Fibroblast of skin of back (primary cell): ENCODE results near the gene TSPAN5.
"Not testable (repeated sequence)": the region's sequence is repeated elsewhere in the genome, so short reads cannot be mapped to it uniquely, and the experiment has no call there.

ENCODE experiments used
- DNase-seq: peaks from one replicate; pipeline ENCODE4 v3.0.0-alpha.2; 2013

TSPAN5 gene

GRCh38 chr4:98484031-98484430, 174.4 kb downstream of the TSPAN5 start:
- no peak for DNase-seq

- peak; percentile 76 for DNase-seq
These were observed 175.3 kb downstream of the TSPAN5 start for GRCh38 chr4:98482847-98483806.

GRCh38 chr4:98482503-98482846, 175.9 kb downstream of the TSPAN5 start:
- no peak for DNase-seq

- DNase-seq, result no peak
These were observed 177.2 kb downstream of the TSPAN5 start for GRCh38 chr4:98481167-98481566.

GRCh38 chr4:98480535-98480934, 177.9 kb downstream of the TSPAN5 start:
- no peak for DNase-seq

- not testable (repeated sequence) for DNase-seq
These were observed 178.8 kb downstream of the TSPAN5 start for GRCh38 chr4:98479590-98479989.

- DNase-seq, result no peak
These were observed 181.5 kb downstream of the TSPAN5 start for GRCh38 chr4:98476891-98477290.

GRCh38 chr4:98474408-98474844, 184.0 kb downstream of the TSPAN5 start:
- DNase-seq, result peak; percentile 60

- no peak for DNase-seq
These were observed 185.4 kb downstream of the TSPAN5 start for GRCh38 chr4:98473046-98473445.

GRCh38 chr4:98470831-98471230, 187.6 kb downstream of the TSPAN5 start:
- peak; percentile 71 for DNase-seq

- no peak for DNase-seq
These were observed 188.0 kb downstream of the TSPAN5 start for GRCh38 chr4:98470366-98470765.

- DNase-seq, result no peak
These were observed 188.6 kb downstream of the TSPAN5 start for GRCh38 chr4:98469771-98470170.

- no peak for DNase-seq
These were observed 189.7 kb downstream of the TSPAN5 start for GRCh38 chr4:98468709-98469108.

GRCh38 chr4:98467627-98468072, 190.8 kb downstream of the TSPAN5 start:
- DNase-seq, result peak; percentile 83

GRCh38 chr4:98466868-98467599, 191.4 kb downstream of the TSPAN5 start:
- DNase-seq, result no peak

- no peak for DNase-seq
These were observed 195.9 kb downstream of the TSPAN5 start for GRCh38 chr4:98462487-98462886.

- not testable (repeated sequence) for DNase-seq
These were observed 197.1 kb downstream of the TSPAN5 start for GRCh38 chr4:98461121-98461865.

GRCh38 chr4:98457422-98457821, 201.0 kb downstream of the TSPAN5 start:
- not testable (repeated sequence) for DNase-seq

- DNase-seq, result peak; percentile 16
These were observed 206.3 kb downstream of the TSPAN5 start for GRCh38 chr4:98452091-98452490.

GRCh38 chr4:98448908-98449307, 209.5 kb downstream of the TSPAN5 start:
- DNase-seq, result no peak

- DNase-seq, result no peak
These were observed 210.8 kb downstream of the TSPAN5 start for GRCh38 chr4:98447648-98448047.

GRCh38 chr4:98446499-98447375, 211.7 kb downstream of the TSPAN5 start:
- no peak for DNase-seq
